Calu3 (cell line): ENCODE data around the gene RFNG. TPM values are rescaled to one million over a fixed set of nuclear protein-coding genes. Genes with fewer than 3 reads are reported as not detected.

Experiments
- BruUV-seq: library from RNA; stranded (reverse); fragments of 400-500 nt; replicated peaks from 2 replicates; lab custom pipeline; 2021; lab: Mats Ljungman, UMichigan
- CTCF ChIA-PET: fragments of 300-600 bp; sonication (Branson Sonifier 250); formaldehyde crosslinking; loops from one replicate; lab custom pipeline; 2022; ENCODE audit warnings: antibody characterized with exemption; lab: Charles Lee
- DNase-seq: peaks from one replicate; pipeline ENCODE4 v3.0.0; 2022
- H3K27ac Mint-ChIP-seq: one replicate; pipeline ENCODE4 v1.8.0; 2022; ENCODE audit warnings: mixed read lengths; ENCODE audit not compliant: unreplicated experiment
- H3K27me3 Mint-ChIP-seq: one replicate; pipeline ENCODE4 v1.8.0; 2022; ENCODE audit warnings: mixed read lengths; ENCODE audit not compliant: unreplicated experiment
- H3K36me3 Mint-ChIP-seq: one replicate; pipeline ENCODE4 v1.8.0; 2022; ENCODE audit warnings: mild to moderate bottlenecking, moderate library complexity, mixed read lengths; ENCODE audit not compliant: insufficient read depth, unreplicated experiment
- H3K4me1 Mint-ChIP-seq: one replicate; pipeline ENCODE4 v1.8.0; 2022; ENCODE audit warnings: mild to moderate bottlenecking, low read depth, mixed read lengths; ENCODE audit not compliant: unreplicated experiment
- H3K4me3 Mint-ChIP-seq: one replicate; pipeline ENCODE4 v1.8.0; 2022; ENCODE audit warnings: mild to moderate bottlenecking, low read depth, moderate library complexity, mixed read lengths; ENCODE audit not compliant: unreplicated experiment
- H3K9me3 Mint-ChIP-seq: one replicate; pipeline ENCODE4 v1.8.0; 2022; ENCODE audit warnings: low read depth, mixed read lengths; ENCODE audit not compliant: unreplicated experiment
- CTCF ChIP-seq: fragments of 200-600 bp; IDR thresholded peaks from one replicate; pipeline ENCODE4 v1.8.0; 2022; ENCODE audit warnings: antibody characterized with exemption; ENCODE audit not compliant: unreplicated experiment
- intact Hi-C: fragments of 100-400 bp; cut with micrococcal nuclease; formaldehyde crosslinking; loops from one replicate; pipeline ENCODE4 v1.10.0; 2022; ENCODE audit not compliant: unreplicated experiment
- total RNA-seq: library from RNA; stranded (reverse); gene quantifications from 2 replicates; pipeline ENCODE4 v1.2.3, GENCODE V29; 2022

Gene RFNG
- total RNA-seq, 1 experiment from 2014 or later: 33.5 TPM

GRCh38 chr17:82092628-82092994 is 41.0 kb upstream of the RFNG start:
- TF ChIP-seq CTCF: no peak
- no peak for DNase-seq
- H3K4me3 Mint-ChIP-seq: no peak overlapping the region
- no peaks in the 10 kb centered on the region for H3K9me3 Mint-ChIP-seq
- intact Hi-C loops: no loop called here
- no peak overlapping the region for H3K27ac Mint-ChIP-seq
- peaks cover 77% of the 10 kb centered on the region for H3K36me3 Mint-ChIP-seq
- no peaks in the 10 kb centered on the region for H3K27me3 Mint-ChIP-seq
- peaks cover 9% of the 10 kb centered on the region for H3K4me1 Mint-ChIP-seq
- BruUV-seq: no TSS peak
- CTCF ChIA-PET: no interaction called here

- H3K4me1 Mint-ChIP-seq: peaks cover 9% of the 10 kb centered on the region
- BruUV-seq: no TSS peak
- H3K4me3 Mint-ChIP-seq: no peak overlapping the region
- no peak for DNase-seq
- CTCF ChIA-PET: no interaction called here
- intact Hi-C loops: no loop called here
- no peak for TF ChIP-seq CTCF
- H3K9me3 Mint-ChIP-seq: no peaks in the 10 kb centered on the region
- no peaks in the 10 kb centered on the region for H3K27me3 Mint-ChIP-seq
- no peak overlapping the region for H3K27ac Mint-ChIP-seq
- peaks cover 72% of the 10 kb centered on the region for H3K36me3 Mint-ChIP-seq
These were observed 40.5 kb upstream of the RFNG start for GRCh38 chr17:82092094-82092586.

- no peaks in the 10 kb centered on the region for H3K27me3 Mint-ChIP-seq
- intact Hi-C loops: no loop called here
- no peaks in the 10 kb centered on the region for H3K9me3 Mint-ChIP-seq
- H3K27ac Mint-ChIP-seq: no peak overlapping the region
- no TSS peak for BruUV-seq
- no peak overlapping the region for H3K4me3 Mint-ChIP-seq
- no peak for TF ChIP-seq CTCF
- peaks cover 66% of the 10 kb centered on the region for H3K36me3 Mint-ChIP-seq
- H3K4me1 Mint-ChIP-seq: peaks cover 9% of the 10 kb centered on the region
- CTCF ChIA-PET: no interaction called here
- DNase-seq: no peak
These were observed 39.9 kb upstream of the RFNG start for GRCh38 chr17:82091264-82092066.

GRCh38 chr17:82090549-82091263 is 39.1 kb upstream of the RFNG start:
- no TSS peak for BruUV-seq
- no peak overlapping the region for H3K4me3 Mint-ChIP-seq
- CTCF ChIA-PET: interaction anchor here (0.7 kb wide), 1 partner anchor 17 kb away, joined by 4 read pairs; no protein-coding TSS in a partner anchor

More at GRCh38 chr17:82090549-82091263, 39.1 kb upstream of the RFNG start:
- intact Hi-C loops: no loop called here
- peaks cover under 1% of the 10 kb centered on the region for H3K4me1 Mint-ChIP-seq
- no peak for DNase-seq
- no peaks in the 10 kb centered on the region for H3K9me3 Mint-ChIP-seq
- H3K36me3 Mint-ChIP-seq: peaks cover 66% of the 10 kb centered on the region
- no peak for TF ChIP-seq CTCF
- no peak overlapping the region for H3K27ac Mint-ChIP-seq
- H3K27me3 Mint-ChIP-seq: no peaks in the 10 kb centered on the region
